Astrocyte (in vitro differentiated cells and primary cell): ENCODE data around the gene KCNMA1.

Experiments used
- EZH2 ChIP-seq: IDR thresholded peaks from 2 replicates; pipeline ENCODE4 v1.6.1; 2012; ENCODE audit warnings: mild to moderate bottlenecking, low read length, inconsistent platforms; ENCODE audit not compliant: insufficient read depth
- TF ChIP-seq, protein P1 (sequence below): IDR thresholded peaks from 2 replicates; pipeline ENCODE4 v1.5.1; 2011; ENCODE audit warnings: low read depth, mild to moderate bottlenecking, inconsistent platforms, low read length, moderate library complexity; ENCODE audit not compliant: insufficient read depth

GRCh38 chr10:76950354-76950753, 687.3 kb downstream of the KCNMA1 start:
- TF ChIP-seq, protein P1, sequence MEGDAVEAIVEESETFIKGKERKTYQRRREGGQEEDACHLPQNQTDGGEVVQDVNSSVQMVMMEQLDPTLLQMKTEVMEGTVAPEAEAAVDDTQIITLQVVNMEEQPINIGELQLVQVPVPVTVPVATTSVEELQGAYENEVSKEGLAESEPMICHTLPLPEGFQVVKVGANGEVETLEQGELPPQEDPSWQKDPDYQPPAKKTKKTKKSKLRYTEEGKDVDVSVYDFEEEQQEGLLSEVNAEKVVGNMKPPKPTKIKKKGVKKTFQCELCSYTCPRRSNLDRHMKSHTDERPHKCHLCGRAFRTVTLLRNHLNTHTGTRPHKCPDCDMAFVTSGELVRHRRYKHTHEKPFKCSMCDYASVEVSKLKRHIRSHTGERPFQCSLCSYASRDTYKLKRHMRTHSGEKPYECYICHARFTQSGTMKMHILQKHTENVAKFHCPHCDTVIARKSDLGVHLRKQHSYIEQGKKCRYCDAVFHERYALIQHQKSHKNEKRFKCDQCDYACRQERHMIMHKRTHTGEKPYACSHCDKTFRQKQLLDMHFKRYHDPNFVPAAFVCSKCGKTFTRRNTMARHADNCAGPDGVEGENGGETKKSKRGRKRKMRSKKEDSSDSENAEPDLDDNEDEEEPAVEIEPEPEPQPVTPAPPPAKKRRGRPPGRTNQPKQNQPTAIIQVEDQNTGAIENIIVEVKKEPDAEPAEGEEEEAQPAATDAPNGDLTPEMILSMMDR: no peak
- no peak for TF ChIP-seq EZH2
